ENCODE results near the gene PPARG. TPM values are rescaled to one million over a fixed set of nuclear protein-coding genes. Genes with fewer than 3 reads are reported as not detected.

PPARG gene
- 10 to 100 TPM; 12.3 to 17.9 TPM for total RNA-seq

- Histone ChIP-seq H3K4me1 (peaks cover 0 to 15% of the 10 kb centered on the region in 2 donors), H3K36me3 (no peaks in the 10 kb centered on the region), H3K4me3 (peak within 1 kb of the TSS; percentile 91 to 96), H3K9me3 (no peaks in the 10 kb centered on the region), H3K27me3 (no peaks in the 10 kb centered on the region), H3K27ac (peak within 1 kb of the TSS; percentile 83 to 93)
- no peak for TF ChIP-seq CTCF (IDR thresholded peaks at IDR 0.05)
- DNase-seq (ENCODE audit: low spot score) = no peak
Observed at GRCh38 chr3:12288182-12289129, at the start of gene PPARG. TSS of gene PPARG (plus strand) at chr3:12289070. CDS start at chr3:12379712, 90,642 bp downstream.

- H3K4me3 ChIP-seq = no peak overlapping the region
- no peak for TF ChIP-seq CTCF (IDR thresholded peaks at IDR 0.05)
- H3K27ac ChIP-seq = no peak overlapping the region
- H3K4me1 ChIP-seq = peaks cover 0 to 4% of the 10 kb centered on the region in 2 donors
- no peaks in the 10 kb centered on the region for H3K9me3 ChIP-seq
- H3K27me3 ChIP-seq = no peaks in the 10 kb centered on the region
- no peaks in the 10 kb centered on the region for H3K36me3 ChIP-seq
- DNase-seq (ENCODE audit: low spot score) = peak; percentile 64
Observed at GRCh38 chr3:12239301-12239700, 49.6 kb upstream of the PPARG start.

- Histone ChIP-seq H3K27me3 (no peaks in the 10 kb centered on the region), H3K9me3 (no peaks in the 10 kb centered on the region), H3K4me1 (no peaks in the 10 kb centered on the region), H3K27ac (no peak overlapping the region), H3K4me3 (no peak overlapping the region), H3K36me3 (no peaks in the 10 kb centered on the region)
- DNase-seq (ENCODE audit: low spot score) = no peak
- TF ChIP-seq CTCF (IDR thresholded peaks at IDR 0.05) = no peak
Observed at GRCh38 chr3:12242772-12243171, 46.1 kb upstream of the PPARG start.

GRCh38 chr3:12246497-12247163 lies 42.2 kb upstream of the PPARG start:
- Histone ChIP-seq H3K27ac (no peak overlapping the region), H3K4me1 (no peaks in the 10 kb centered on the region), H3K27me3 (no peaks in the 10 kb centered on the region), H3K36me3 (no peaks in the 10 kb centered on the region), H3K9me3 (peaks cover 6 to 11% of the 10 kb centered on the region in 2 donors), H3K4me3 (no peak overlapping the region)
- no peak for DNase-seq (ENCODE audit: low spot score)
- no peak for TF ChIP-seq CTCF (IDR thresholded peaks at IDR 0.05)

- Histone ChIP-seq H3K27me3 (no peaks in the 10 kb centered on the region), H3K9me3 (peaks cover 6 to 11% of the 10 kb centered on the region in 2 donors), H3K4me1 (no peaks in the 10 kb centered on the region), H3K4me3 (no peak overlapping the region), H3K36me3 (no peaks in the 10 kb centered on the region), H3K27ac (no peak overlapping the region)
- TF ChIP-seq CTCF (IDR thresholded peaks at IDR 0.05) = no peak
- no peak for DNase-seq (ENCODE audit: low spot score)
Observed at GRCh38 chr3:12247411-12247810, 41.5 kb upstream of the PPARG start.

Measured in right atrium auricular region (tissue), 2 donors.